HFF-Myc (cell line): ENCODE measurements around the gene FIGNL2.

ENCODE experiments used
- DNase-seq: peaks from one replicate; pipeline ENCODE4 v3.0.0-alpha.2; 2011; ENCODE audit warnings: low read depth; ENCODE audit errors: extremely low read depth
- H3K4me3 ChIP-seq: replicated peaks from 2 replicates; pipeline ENCODE4 v1.5.1; 2011; ENCODE audit warnings: low read depth, mild to moderate bottlenecking, control low read depth, low read length
- TF ChIP-seq, protein P1 (sequence below): IDR thresholded peaks from 2 replicates; pipeline ENCODE4 v1.5.1; 2012; ENCODE audit warnings: mild to moderate bottlenecking, low read depth, low read length, control low read depth; ENCODE audit errors: missing control alignments

The FIGNL2 gene

DNA sequence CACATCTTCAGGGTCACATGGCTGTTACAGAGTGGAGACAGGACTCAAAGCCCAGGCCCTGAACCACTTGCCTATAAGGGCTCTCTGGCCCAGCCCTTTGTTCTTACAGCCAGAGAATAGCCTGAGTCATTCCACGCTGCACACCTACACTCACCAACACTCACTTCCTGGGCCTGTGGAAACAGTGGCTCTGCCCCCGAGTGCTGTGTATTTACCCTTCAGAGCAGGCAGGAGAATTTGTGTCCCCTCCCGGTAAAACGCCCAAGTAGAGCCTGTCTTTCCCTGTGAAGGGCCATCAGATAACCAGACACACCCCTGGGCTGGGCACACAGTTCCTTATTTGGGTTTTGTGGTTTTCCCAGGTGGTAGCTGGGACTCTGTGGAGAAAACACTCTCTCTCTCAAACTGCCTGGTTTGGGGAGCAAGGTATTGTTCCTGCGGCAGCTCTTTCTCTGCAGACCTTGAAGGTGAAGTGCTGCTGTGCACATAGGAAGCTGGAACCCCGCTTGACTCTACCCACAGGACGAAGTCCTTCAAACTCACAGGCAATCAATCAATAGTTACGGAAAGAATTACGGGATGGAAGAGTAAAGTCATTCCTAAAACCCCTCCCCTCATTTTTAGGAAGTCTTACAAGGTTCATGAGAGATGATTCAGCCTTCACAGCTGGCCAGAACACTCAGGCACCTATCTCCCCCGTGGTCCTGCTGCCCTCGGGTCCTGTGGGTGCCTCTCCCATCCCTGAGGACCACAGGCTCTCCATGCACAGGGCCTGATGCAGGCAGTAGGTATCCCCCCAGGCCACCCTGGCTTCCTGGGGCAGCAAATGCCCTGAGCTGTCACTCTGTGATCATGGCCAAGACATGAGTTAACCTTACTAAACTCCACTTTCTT is 20.3 kb downstream of the FIGNL2 start:
- no peak overlapping the region for H3K4me3 ChIP-seq
- DNase-seq: no peak
- TF ChIP-seq, protein P1, sequence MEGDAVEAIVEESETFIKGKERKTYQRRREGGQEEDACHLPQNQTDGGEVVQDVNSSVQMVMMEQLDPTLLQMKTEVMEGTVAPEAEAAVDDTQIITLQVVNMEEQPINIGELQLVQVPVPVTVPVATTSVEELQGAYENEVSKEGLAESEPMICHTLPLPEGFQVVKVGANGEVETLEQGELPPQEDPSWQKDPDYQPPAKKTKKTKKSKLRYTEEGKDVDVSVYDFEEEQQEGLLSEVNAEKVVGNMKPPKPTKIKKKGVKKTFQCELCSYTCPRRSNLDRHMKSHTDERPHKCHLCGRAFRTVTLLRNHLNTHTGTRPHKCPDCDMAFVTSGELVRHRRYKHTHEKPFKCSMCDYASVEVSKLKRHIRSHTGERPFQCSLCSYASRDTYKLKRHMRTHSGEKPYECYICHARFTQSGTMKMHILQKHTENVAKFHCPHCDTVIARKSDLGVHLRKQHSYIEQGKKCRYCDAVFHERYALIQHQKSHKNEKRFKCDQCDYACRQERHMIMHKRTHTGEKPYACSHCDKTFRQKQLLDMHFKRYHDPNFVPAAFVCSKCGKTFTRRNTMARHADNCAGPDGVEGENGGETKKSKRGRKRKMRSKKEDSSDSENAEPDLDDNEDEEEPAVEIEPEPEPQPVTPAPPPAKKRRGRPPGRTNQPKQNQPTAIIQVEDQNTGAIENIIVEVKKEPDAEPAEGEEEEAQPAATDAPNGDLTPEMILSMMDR: no peak

DNA sequence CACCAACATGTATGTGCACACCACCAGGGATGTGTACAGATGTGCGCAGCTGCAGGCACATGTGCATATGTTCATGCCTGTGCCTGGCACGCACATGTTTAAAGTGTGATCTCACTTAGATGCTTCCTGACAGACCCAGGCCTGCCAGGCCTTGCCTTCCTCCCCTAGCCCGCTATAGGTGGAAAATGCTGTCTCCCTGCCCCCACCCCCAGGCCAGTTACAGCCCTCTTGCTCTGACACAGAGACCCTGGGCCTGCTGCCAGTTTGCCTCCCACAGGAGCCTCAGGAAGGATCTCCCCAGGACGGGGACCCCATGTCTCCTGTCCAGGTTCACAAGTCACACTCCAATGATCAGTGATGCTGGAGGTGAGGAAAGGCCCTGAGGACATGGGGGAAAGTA is 21.6 kb downstream of the FIGNL2 start:
- no peak overlapping the region for H3K4me3 ChIP-seq
- DNase-seq: no peak
- TF ChIP-seq, protein P1: no peak

DNA sequence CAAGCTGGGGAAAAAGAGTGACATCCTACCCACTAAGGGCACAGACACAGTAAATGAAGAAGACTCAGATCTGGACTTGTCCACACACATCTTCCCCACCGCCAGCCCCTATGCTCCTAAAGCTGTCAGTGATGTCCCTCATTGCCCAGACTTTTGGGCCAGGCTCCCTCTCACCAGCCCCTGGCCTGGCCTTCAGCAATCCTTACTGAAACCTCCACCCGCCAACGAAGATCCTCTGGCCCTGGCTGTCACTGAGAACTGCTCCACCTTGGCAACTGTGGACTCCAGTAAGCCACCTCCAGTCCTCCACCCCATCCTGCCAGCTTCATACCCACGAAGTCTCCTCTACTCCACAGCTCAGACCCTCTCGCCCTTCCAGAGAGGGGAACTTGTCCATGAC is 23.3 kb downstream of the FIGNL2 start:
- TF ChIP-seq, protein P1: no peak
- no peak overlapping the region for H3K4me3 ChIP-seq
- no peak for DNase-seq

DNA sequence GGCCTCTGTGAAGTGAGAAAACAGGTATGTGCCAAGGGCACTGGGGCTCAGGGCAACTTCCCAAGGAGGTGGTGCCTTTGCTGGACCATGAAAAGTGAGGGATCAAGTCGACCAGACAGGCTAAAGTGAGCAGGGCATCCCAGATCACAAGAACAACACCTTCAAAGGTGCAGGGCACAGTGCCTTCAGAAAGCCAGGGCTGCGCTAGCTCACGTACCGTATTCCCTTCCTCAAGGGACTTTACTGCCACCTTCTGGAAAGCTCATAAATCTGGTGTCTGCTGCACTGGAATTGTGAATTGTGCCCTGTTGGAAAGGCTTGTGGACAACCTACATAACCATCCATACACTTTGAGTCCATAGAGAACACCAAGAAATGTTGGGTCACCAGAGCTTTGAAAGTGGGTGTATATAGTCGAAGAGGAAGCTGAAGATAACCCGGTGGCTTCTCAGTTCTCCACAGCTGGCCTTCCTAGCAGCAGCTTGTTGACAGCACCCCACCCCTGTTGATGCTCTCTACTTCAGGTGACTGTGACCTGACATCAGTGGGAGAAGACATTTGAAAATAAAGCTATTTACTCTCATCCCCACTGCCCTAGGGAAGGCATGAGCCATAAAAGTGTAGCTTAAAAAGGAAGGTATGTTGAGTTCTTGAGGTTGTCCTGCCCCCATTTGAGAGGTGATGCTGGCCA is 24.5 kb downstream of the FIGNL2 start:
- DNase-seq: peak; percentile 35
- TF ChIP-seq, protein P1: peak; percentile 52
- H3K4me3 ChIP-seq: no peak overlapping the region

DNA sequence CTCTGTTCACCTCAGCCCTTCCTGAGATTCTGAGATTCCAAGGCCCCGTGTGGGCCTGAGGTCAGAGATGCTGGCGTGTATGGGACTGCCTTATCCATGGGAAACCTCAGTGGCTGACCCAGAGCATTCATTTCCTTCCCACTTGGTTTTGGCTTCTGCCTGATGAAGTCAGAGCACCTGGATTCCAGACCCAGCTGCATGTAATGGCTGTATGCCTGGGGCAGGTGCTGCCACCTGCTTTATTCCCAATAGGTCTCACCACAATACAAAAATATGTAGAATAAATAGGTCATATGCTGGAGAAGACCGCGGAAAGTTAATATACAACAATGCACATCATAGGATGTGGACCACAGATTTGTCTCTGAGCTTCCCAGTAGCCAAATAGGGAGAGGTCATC is 25.6 kb downstream of the FIGNL2 start:
- no peak overlapping the region for H3K4me3 ChIP-seq
- TF ChIP-seq, protein P1: no peak
- DNase-seq: no peak

DNA sequence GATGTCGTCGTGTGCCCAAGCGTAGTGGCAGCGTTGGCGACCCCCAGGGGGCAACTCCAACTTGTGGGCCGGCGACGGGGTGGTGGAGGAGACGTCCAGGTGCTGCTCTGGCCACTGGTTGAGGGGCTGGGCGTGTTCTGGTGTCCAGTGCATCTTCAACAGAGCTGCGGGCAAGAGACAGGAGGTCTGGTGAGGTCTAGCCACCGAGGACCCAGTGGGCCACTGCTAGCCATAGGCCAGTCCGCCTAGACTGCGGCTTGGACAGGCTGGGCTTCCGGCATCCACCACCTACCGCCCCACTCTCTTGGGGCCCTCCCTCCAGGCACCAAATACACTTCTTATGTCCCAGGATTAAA is 26.3 kb downstream of the FIGNL2 start:
- TF ChIP-seq, protein P1: no peak
- H3K4me3 ChIP-seq: no peak overlapping the region
- DNase-seq: no peak
